Measurements from ENCODE around the gene NKRF. TPM values are rescaled to one million over a fixed set of nuclear protein-coding genes. Genes with fewer than 3 reads are reported as not detected.

The NKRF gene
- total and polyA plus RNA-seq, 9 of the 15 experiments (the other 6 are each of a cell fraction or from before 2014, with no cell fraction given), result 8.9 to 31.9 (median 19.0) TPM

DNA sequence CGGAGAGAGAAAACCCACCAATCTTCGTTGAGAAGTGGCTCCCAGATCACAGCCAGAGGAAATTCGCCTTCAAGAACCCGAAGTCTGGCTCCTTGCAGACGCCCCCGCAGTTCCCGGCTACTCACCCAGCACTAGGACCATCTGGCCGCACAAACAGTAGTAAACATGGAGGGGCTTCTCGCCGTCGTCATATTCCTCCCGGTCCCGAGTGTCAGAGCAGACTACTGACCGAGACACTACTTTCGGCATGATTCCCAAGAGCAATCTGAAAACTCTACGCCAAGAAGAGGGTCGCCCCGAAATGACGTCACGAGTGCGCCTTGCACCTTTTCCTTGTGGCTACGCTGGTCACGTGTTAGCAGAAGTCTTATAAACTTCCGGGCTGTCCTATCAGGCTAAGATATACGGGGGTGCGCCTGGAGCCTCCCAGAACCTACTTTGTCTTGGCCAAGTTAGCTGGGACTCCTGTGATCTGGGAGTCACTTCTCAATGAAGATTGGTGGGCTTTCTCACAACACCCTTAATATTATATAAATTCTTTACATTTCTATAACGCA, 41.0 kb downstream of the NKRF start, which contains the start of gene STEEP1 (continued):
- TF ChIP-seq SMAD4 (CRISPR knock-in tag; conservative IDR thresholded peaks at IDR 0.05) (peak; percentile 65), NONO (IDR thresholded peaks at IDR 0.05; ENCODE audit: low read depth in 2 of 2, low read length in 1 of 2) (peak in 1 of 2 experiments; percentile 95; a peak in 2 of 4 replicates), PHF20 (IDR thresholded peaks at IDR 0.05; ENCODE audit: partially characterized antibody) (peak; percentile 96), TAF9B (IDR thresholded peaks at IDR 0.05; ENCODE audit: partially characterized antibody) (peak; percentile 58), TCF7L2 (IDR thresholded peaks at IDR 0.05; ENCODE audit: low read depth, low read length) (peak; percentile 94), FOXK2 (conservative IDR thresholded peaks at IDR 0.05 in 1 of 2, IDR thresholded peaks at IDR 0.05 in 1 of 2; ENCODE audit: low read depth in 2 of 2) (peak; percentile 95 to 99), EGR1 (conservative IDR thresholded peaks at IDR 0.05) (peak; percentile 88), PML (IDR thresholded peaks at IDR 0.05; ENCODE audit: low read length) (0 out of 2 replicates have a peak, but pooled peaks have one; percentile 18), ZBED1 (IDR thresholded peaks at IDR 0.05) (no peak), RBFOX2 (IDR thresholded peaks at IDR 0.05; ENCODE audit: low read depth, low read length) (peak; percentile 68)
- TF ChIP-seq, protein P1, sequence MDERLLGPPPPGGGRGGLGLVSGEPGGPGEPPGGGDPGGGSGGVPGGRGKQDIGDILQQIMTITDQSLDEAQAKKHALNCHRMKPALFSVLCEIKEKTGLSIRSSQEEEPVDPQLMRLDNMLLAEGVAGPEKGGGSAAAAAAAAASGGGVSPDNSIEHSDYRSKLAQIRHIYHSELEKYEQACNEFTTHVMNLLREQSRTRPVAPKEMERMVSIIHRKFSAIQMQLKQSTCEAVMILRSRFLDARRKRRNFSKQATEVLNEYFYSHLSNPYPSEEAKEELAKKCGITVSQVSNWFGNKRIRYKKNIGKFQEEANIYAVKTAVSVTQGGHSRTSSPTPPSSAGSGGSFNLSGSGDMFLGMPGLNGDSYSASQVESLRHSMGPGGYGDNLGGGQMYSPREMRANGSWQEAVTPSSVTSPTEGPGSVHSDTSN (CRISPR knock-in tag; IDR thresholded peaks at IDR 0.05; ENCODE audit: low read depth), result no peak
- TF ChIP-seq, protein P1 (tag; conservative IDR thresholded peaks at IDR 0.05; ENCODE audit: low read depth), result no peak; the same call in 1 of the 2 replicates
- TF ChIP-seq, protein P2, sequence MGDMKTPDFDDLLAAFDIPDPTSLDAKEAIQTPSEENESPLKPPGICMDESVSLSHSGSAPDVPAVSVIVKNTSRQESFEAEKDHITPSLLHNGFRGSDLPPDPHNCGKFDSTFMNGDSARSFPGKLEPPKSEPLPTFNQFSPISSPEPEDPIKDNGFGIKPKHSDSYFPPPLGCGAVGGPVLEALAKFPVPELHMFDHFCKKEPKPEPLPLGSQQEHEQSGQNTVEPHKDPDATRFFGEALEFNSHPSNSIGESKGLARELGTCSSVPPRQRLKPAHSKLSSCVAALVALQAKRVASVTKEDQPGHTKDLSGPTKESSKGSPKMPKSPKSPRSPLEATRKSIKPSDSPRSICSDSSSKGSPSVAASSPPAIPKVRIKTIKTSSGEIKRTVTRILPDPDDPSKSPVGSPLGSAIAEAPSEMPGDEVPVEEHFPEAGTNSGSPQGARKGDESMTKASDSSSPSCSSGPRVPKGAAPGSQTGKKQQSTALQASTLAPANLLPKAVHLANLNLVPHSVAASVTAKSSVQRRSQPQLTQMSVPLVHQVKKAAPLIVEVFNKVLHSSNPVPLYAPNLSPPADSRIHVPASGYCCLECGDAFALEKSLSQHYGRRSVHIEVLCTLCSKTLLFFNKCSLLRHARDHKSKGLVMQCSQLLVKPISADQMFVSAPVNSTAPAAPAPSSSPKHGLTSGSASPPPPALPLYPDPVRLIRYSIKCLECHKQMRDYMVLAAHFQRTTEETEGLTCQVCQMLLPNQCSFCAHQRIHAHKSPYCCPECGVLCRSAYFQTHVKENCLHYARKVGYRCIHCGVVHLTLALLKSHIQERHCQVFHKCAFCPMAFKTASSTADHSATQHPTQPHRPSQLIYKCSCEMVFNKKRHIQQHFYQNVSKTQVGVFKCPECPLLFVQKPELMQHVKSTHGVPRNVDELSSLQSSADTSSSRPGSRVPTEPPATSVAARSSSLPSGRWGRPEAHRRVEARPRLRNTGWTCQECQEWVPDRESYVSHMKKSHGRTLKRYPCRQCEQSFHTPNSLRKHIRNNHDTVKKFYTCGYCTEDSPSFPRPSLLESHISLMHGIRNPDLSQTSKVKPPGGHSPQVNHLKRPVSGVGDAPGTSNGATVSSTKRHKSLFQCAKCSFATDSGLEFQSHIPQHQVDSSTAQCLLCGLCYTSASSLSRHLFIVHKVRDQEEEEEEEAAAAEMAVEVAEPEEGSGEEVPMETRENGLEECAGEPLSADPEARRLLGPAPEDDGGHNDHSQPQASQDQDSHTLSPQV (IDR thresholded peaks at IDR 0.05), result no peak
- TF ChIP-seq, protein P3, sequence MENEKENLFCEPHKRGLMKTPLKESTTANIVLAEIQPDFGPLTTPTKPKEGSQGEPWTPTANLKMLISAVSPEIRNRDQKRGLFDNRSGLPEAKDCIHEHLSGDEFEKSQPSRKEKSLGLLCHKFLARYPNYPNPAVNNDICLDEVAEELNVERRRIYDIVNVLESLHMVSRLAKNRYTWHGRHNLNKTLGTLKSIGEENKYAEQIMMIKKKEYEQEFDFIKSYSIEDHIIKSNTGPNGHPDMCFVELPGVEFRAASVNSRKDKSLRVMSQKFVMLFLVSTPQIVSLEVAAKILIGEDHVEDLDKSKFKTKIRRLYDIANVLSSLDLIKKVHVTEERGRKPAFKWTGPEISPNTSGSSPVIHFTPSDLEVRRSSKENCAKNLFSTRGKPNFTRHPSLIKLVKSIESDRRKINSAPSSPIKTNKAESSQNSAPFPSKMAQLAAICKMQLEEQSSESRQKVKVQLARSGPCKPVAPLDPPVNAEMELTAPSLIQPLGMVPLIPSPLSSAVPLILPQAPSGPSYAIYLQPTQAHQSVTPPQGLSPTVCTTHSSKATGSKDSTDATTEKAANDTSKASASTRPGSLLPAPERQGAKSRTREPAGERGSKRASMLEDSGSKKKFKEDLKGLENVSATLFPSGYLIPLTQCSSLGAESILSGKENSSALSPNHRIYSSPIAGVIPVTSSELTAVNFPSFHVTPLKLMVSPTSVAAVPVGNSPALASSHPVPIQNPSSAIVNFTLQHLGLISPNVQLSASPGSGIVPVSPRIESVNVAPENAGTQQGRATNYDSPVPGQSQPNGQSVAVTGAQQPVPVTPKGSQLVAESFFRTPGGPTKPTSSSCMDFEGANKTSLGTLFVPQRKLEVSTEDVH (IDR thresholded peaks at IDR 0.05; ENCODE audit: low read depth, partially characterized antibody), result peak; percentile 82
- TF ChIP-seq, protein P4, sequence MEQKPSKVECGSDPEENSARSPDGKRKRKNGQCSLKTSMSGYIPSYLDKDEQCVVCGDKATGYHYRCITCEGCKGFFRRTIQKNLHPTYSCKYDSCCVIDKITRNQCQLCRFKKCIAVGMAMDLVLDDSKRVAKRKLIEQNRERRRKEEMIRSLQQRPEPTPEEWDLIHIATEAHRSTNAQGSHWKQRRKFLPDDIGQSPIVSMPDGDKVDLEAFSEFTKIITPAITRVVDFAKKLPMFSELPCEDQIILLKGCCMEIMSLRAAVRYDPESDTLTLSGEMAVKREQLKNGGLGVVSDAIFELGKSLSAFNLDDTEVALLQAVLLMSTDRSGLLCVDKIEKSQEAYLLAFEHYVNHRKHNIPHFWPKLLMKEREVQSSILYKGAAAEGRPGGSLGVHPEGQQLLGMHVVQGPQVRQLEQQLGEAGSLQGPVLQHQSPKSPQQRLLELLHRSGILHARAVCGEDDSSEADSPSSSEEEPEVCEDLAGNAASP (IDR thresholded peaks at IDR 0.05), result no peak
